ENCODE results near the gene WASF3. TPM values are rescaled to one million over a fixed set of nuclear protein-coding genes. Genes with fewer than 3 reads are reported as not detected.

The WASF3 gene
- total RNA-seq, 4 donors from 2014 or later, result 0.75 to 4.9 (median 2.3) TPM

DNA sequence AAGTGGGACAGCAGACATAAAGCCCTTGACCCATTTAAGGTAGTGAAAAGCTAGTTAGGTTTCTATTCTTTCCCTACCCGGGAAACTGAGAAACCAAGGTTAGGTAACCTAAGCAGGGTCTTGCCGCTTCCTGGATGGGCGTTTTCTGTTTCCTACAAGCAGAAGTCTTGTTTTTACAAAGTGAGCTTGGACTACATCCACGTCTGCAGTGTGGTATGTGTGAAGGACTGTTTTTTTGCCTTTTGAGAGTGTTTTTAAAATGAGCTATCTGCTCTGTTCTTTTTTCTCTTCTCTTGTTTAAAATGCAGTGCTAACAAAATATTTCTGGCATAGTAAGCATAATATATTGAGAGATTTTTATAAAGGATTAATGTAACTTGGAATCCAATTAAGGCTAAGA lies 153.7 kb downstream of the WASF3 start:
- intact Hi-C loops (cut with DNase I; ENCODE audit: low total_unique reads) (no loop called here), in situ Hi-C loops (cut with MboI; ENCODE audit: low pct_ligation_motif_present in 1 of 4, low pct_unique_long_range_greater_than_20kb in 1 of 4, low sequenced_read_pairs in 3 of 4) (loop anchor here in 1 of 4 donors (25.0 kb wide), 1 partner anchor 226 kb away; no protein-coding TSS in a partner anchor)
- no peak for DNase-seq
- H3K36me3 ChIP-seq, result no peaks in the 10 kb centered on the region
- no peaks in the 10 kb centered on the region for H3K9me3 ChIP-seq
- no peak overlapping the region for H3K4me3 ChIP-seq
- no peaks in the 10 kb centered on the region for H3K27me3 ChIP-seq
- no peaks in the 10 kb centered on the region for H3K4me1 ChIP-seq
- TF ChIP-seq EP300 (IDR thresholded peaks at IDR 0.05; ENCODE audit: low read depth), result no peak
- WGBS, 2 donors (ENCODE audit: low coverage in 1 of 2), result 41 to 45% methylated on average over 3 to 4 of the region's 4 CpGs
- H3K27ac ChIP-seq, result no peak overlapping the region

DNA sequence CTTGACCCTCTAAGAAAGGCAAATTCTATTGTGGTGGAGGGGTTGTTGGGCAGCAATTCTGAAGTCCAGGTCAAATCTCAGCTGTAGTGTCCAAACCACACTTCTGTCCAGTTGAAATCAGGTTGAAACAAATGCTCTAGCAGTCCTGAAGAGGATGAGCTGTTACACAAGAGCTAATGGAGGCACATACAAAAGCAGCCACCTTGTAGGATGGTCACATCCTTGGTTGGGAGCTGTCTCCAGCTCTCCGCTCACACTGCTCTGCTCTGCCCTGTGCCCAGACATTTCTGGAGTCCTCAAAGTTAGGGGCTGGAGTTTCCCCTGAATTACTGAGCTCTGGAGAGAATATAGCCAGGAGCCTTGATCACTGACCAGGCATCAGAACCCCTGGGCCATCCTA lies 155.9 kb downstream of the WASF3 start:
- Histone ChIP-seq H3K27ac (no peak overlapping the region), H3K4me1 (no peaks in the 10 kb centered on the region), H3K27me3 (no peaks in the 10 kb centered on the region), H3K4me3 (no peak overlapping the region), H3K36me3 (no peaks in the 10 kb centered on the region), H3K9me3 (no peaks in the 10 kb centered on the region)
- WGBS, 2 donors (ENCODE audit: low coverage in 1 of 2), result 100% methylated on average over 1 of the region's 1 CpG; no CpG with 5 or more reads in 1 of the 2 donors
- in situ Hi-C loops (cut with MboI; ENCODE audit: low pct_ligation_motif_present in 1 of 4, low pct_unique_long_range_greater_than_20kb in 1 of 4, low sequenced_read_pairs in 3 of 4), result loop anchor here in 1 of 4 donors (25.0 kb wide), 1 partner anchor 224 kb away; no protein-coding TSS in a partner anchor
- no peak for DNase-seq
- TF ChIP-seq EP300 (IDR thresholded peaks at IDR 0.05; ENCODE audit: low read depth) (no peak), POLR2AphosphoS5 (IDR thresholded peaks at IDR 0.05) (no peak), POLR2A (IDR thresholded peaks at IDR 0.05) (no peak)
- TF ChIP-seq, protein P1, sequence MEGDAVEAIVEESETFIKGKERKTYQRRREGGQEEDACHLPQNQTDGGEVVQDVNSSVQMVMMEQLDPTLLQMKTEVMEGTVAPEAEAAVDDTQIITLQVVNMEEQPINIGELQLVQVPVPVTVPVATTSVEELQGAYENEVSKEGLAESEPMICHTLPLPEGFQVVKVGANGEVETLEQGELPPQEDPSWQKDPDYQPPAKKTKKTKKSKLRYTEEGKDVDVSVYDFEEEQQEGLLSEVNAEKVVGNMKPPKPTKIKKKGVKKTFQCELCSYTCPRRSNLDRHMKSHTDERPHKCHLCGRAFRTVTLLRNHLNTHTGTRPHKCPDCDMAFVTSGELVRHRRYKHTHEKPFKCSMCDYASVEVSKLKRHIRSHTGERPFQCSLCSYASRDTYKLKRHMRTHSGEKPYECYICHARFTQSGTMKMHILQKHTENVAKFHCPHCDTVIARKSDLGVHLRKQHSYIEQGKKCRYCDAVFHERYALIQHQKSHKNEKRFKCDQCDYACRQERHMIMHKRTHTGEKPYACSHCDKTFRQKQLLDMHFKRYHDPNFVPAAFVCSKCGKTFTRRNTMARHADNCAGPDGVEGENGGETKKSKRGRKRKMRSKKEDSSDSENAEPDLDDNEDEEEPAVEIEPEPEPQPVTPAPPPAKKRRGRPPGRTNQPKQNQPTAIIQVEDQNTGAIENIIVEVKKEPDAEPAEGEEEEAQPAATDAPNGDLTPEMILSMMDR (IDR thresholded peaks at IDR 0.05), result no peak
- intact Hi-C loops (cut with DNase I; ENCODE audit: low total_unique reads), result no loop called here

DNA sequence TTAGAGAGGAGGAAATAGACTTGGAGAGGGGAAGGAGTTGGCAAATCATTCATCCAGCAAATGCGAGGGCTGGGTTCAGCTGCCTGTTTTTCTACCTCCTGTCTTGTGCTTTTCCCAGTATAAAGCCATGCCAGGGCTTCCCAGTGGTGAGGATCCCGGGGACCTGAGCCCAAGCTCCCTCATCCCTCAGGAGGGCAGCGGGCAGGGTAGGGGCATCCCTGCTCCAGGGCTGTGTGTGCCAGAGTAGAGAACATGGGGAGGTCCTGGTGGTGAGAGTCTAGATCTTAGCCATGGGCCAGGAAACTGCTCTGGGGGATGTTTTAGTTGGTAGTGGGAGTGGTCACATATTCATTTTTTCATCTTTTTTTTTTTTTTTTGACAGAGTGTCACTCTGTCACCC lies 159.5 kb downstream of the WASF3 start:
- DNase-seq, result no peak
- no peaks in the 10 kb centered on the region for H3K27me3 ChIP-seq
- intact Hi-C loops (cut with DNase I; ENCODE audit: low total_unique reads), result no loop called here
- H3K4me1 ChIP-seq, result no peaks in the 10 kb centered on the region
- no peak overlapping the region for H3K27ac ChIP-seq
- H3K9me3 ChIP-seq, result no peaks in the 10 kb centered on the region
- in situ Hi-C loops (cut with MboI; ENCODE audit: low pct_ligation_motif_present in 1 of 4, low pct_unique_long_range_greater_than_20kb in 1 of 4, low sequenced_read_pairs in 3 of 4), result loop anchor here in 1 of 4 donors (25.0 kb wide), 1 partner anchor 220 kb away; no protein-coding TSS in a partner anchor
- H3K4me3 ChIP-seq, result no peak overlapping the region
- H3K36me3 ChIP-seq, result no peaks in the 10 kb centered on the region
- 78 to 93% methylated on average over 2 to 3 of the region's 3 CpGs for WGBS, 2 donors (ENCODE audit: low coverage in 1 of 2)
- no peak for TF ChIP-seq EP300 (IDR thresholded peaks at IDR 0.05; ENCODE audit: low read depth)
- TF ChIP-seq, protein P1 (IDR thresholded peaks at IDR 0.05), result no peak

DNA sequence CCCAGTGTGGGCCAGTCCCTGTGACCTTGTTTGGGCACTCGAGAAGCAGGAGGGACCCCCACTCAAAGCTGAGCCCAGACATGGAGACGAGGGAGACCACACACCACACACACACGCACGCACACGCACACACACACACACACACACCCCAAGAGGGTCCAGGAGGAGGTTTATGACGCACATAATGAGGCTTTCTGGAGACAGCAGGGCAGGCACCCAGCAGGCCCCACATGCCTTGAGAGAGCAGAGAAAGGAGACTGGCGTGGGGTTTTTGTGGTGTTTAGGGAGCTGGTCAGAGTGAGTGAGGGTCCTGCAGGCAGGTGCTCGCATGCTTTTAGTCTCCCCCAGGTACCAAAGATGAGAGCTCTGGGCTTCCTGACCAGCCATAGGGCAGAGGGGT lies 160.7 kb downstream of the WASF3 start:
- in situ Hi-C loops (cut with MboI; ENCODE audit: low pct_ligation_motif_present in 1 of 4, low pct_unique_long_range_greater_than_20kb in 1 of 4, low sequenced_read_pairs in 3 of 4) (loop anchor here in 1 of 4 donors (25.0 kb wide), 1 partner anchor 219 kb away; no protein-coding TSS in a partner anchor), intact Hi-C loops (cut with DNase I; ENCODE audit: low total_unique reads) (no loop called here)
- TF ChIP-seq POLR2A (IDR thresholded peaks at IDR 0.05), result no peak
- TF ChIP-seq EP300 (IDR thresholded peaks at IDR 0.05; ENCODE audit: low read depth), result no peak
- TF ChIP-seq, protein P1 (IDR thresholded peaks at IDR 0.05), result no peak
- no peak for TF ChIP-seq POLR2AphosphoS5 (IDR thresholded peaks at IDR 0.05)
- Histone ChIP-seq H3K36me3 (no peaks in the 10 kb centered on the region), H3K4me1 (no peaks in the 10 kb centered on the region), H3K4me3 (no peak overlapping the region), H3K9me3 (no peaks in the 10 kb centered on the region), H3K27ac (no peak overlapping the region), H3K27me3 (no peaks in the 10 kb centered on the region)
- 88% methylated on average over 8 of the region's 8 CpGs; no CpG with 5 or more reads in 1 of the 2 donors for WGBS, 2 donors (ENCODE audit: low coverage in 1 of 2)
- DNase-seq, result no peak

DNA sequence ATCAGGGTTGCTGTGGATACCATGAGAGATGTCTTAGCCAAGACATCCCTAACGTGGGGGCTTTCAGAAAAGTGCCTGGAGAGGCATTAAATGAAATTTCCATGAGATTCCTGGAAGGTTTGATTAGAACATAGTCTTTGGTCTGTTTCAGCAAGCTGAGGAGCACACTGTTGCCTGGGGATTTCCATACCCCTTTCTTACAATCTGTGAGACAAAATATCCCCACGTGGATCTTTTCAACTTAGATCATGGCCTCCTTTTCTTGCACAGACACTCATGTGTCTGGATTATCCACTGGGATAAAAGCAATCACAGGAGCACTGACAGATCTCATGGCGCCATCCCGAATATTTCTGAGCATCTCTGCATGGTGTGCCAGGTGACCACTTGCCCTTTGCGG lies 161.4 kb downstream of the WASF3 start:
- Histone ChIP-seq H3K27me3 (no peaks in the 10 kb centered on the region), H3K9me3 (no peaks in the 10 kb centered on the region), H3K4me3 (no peak overlapping the region), H3K36me3 (no peaks in the 10 kb centered on the region), H3K4me1 (no peaks in the 10 kb centered on the region), H3K27ac (no peak overlapping the region)
- in situ Hi-C loops (cut with MboI; ENCODE audit: low pct_ligation_motif_present in 1 of 4, low pct_unique_long_range_greater_than_20kb in 1 of 4, low sequenced_read_pairs in 3 of 4) (loop anchor here in 1 of 4 donors (25.0 kb wide), 1 partner anchor 218 kb away; no protein-coding TSS in a partner anchor), intact Hi-C loops (cut with DNase I; ENCODE audit: low total_unique reads) (no loop called here)
- no peak for TF ChIP-seq POLR2AphosphoS5 (IDR thresholded peaks at IDR 0.05)
- no peak for TF ChIP-seq POLR2A (IDR thresholded peaks at IDR 0.05)
- TF ChIP-seq EP300 (IDR thresholded peaks at IDR 0.05; ENCODE audit: low read depth), result no peak
- TF ChIP-seq, protein P1 (IDR thresholded peaks at IDR 0.05), result no peak
- DNase-seq, result no peak
- 80% methylated on average over 5 of the region's 5 CpGs; no CpG with 5 or more reads in 1 of the 2 donors for WGBS, 2 donors (ENCODE audit: low coverage in 1 of 2)

All from transverse colon (tissue), 4 donors.